GM04504 (cell line): ENCODE results near the gene GLTP.
"Not testable (repeated sequence)": the region's sequence is repeated elsewhere in the genome, so short reads cannot be mapped to it uniquely, and the experiment has no call there.

Experiments used
- DNase-seq: peaks from one replicate; pipeline ENCODE4 v3.0.0-alpha.2; 2012; ENCODE audit warnings: low read depth

The GLTP gene

GRCh38 chr12:109877504-109878246 lies 2.7 kb downstream of the GLTP start:
- no peak for DNase-seq

GRCh38 chr12:109876406-109876805 lies 3.9 kb downstream of the GLTP start:
- DNase-seq, result no peak

- no peak for DNase-seq
Measured at GRCh38 chr12:109875572-109876131, 4.7 kb downstream of the GLTP start.

GRCh38 chr12:109873653-109874052 lies 6.7 kb downstream of the GLTP start:
- no peak for DNase-seq

GRCh38 chr12:109871668-109872314 lies 8.6 kb downstream of the GLTP start:
- no peak for DNase-seq

- no peak for DNase-seq
Measured at GRCh38 chr12:109870648-109871047, 9.7 kb downstream of the GLTP start.

GRCh38 chr12:109868182-109869051 lies 11.9 kb downstream of the GLTP start:
- DNase-seq, result no peak

GRCh38 chr12:109864916-109865315 lies 15.4 kb downstream of the GLTP start:
- no peak for DNase-seq

GRCh38 chr12:109863847-109864712 lies 16.3 kb downstream of the GLTP start:
- DNase-seq, result no peak

- not testable (repeated sequence) for DNase-seq
Measured at GRCh38 chr12:109862491-109862890, 17.9 kb downstream of the GLTP start.

- no peak for DNase-seq
Measured at GRCh38 chr12:109861689-109862314, 18.5 kb downstream of the GLTP start.

GRCh38 chr12:109860977-109861376 lies 19.4 kb downstream of the GLTP start:
- no peak for DNase-seq

- no peak for DNase-seq
Measured at GRCh38 chr12:109858764-109859163, 21.6 kb downstream of the GLTP start.

GRCh38 chr12:109857715-109858114 lies 22.6 kb downstream of the GLTP start:
- no peak for DNase-seq

- DNase-seq, result no peak
Measured at GRCh38 chr12:109855377-109855776, 25.0 kb downstream of the GLTP start.

GRCh38 chr12:109850518-109850917 lies 29.8 kb downstream of the GLTP start:
- not testable (repeated sequence) for DNase-seq

GRCh38 chr12:109847142-109847735 lies 33.1 kb downstream of the GLTP start:
- DNase-seq, result no peak

- no peak for DNase-seq
Measured at GRCh38 chr12:109845824-109846205, 34.5 kb downstream of the GLTP start.

- DNase-seq, result no peak
Measured at GRCh38 chr12:109844983-109845823, 35.1 kb downstream of the GLTP start.

- no peak for DNase-seq
Measured at GRCh38 chr12:109844091-109844490, 36.2 kb downstream of the GLTP start.
